GM19467 (cell line): Measurements from ENCODE around the gene BSG.
"Not testable (repeated sequence)": the region's sequence is repeated elsewhere in the genome, so short reads cannot be mapped to it uniquely, and the experiment has no call there.

Source experiments
- ATAC-seq: cut with Tn5 transposase; IDR thresholded peaks from one replicate; pipeline ENCODE4 v1.9.1; 2021; ENCODE audit warnings: mild to moderate bottlenecking, moderate library complexity; ENCODE audit not compliant: unreplicated experiment

BSG gene

DNA sequence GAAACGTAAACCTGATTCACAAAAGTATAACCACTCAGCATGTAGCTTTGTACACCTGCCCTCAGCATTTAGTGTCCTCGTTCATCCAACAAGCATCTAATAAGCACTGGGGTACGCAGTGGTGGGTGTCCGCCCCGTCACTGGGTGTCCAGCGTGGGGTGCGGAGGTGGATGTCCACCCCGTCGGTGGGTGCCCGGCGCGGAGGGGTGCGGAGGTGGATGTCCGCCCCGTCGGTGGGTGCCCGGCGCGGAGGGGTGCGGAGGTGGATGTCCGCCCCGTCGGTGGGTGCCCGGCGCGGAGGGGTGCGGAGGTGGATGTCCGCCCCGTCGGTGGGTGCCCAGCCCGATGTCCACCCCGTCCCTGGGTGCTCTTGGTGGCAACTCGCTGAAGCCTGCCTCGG, 12.8 kb downstream of the BSG start:
- ATAC-seq: not testable (repeated sequence)

- no peak for ATAC-seq
These were observed 13.2 kb downstream of the BSG start for GRCh38 chr19:585551-586110.

DNA sequence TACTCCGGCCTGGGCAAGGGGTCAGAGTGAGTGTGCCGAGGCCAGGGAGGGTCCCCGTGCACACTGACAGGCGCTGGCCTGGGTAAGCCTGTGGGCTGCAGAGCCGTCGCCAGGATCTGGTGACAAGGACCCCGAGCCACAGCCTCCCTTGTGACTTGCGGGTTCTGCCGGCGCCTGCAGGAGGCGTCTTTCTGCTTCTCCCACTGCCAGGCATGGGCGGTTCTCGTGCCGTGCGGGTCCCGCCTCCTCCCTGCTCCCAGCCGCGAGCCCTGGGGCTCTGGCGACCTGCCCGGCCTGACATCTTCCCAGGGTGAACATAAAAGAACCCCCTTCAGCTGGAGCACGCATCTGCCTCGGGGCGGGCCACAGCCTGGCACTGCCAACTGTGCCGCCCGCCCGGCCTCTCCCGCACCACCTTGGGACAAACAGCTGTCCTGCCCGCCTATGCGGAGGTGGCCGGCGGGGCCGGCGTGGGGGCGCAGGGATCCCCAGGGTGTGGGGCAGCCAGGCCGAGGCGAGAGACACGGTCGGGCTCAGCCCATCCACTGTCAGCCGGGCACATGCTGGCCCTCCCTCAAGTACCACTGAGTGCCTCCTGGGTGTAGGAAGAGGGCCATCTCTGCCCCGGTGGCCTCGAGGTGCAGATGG, 15.8 kb downstream of the BSG start:
- no peak for ATAC-seq

- no peak for ATAC-seq
These were observed 16.6 kb downstream of the BSG start for GRCh38 chr19:588741-589692.

- no peak for ATAC-seq
These were observed 17.4 kb downstream of the BSG start, which contains the start of gene HCN2 for GRCh38 chr19:589693-590395. Gene HCN2, plus strand, starts transcription at chr19:589881. Its CDS starts 65 bp downstream, at chr19:589946.

DNA sequence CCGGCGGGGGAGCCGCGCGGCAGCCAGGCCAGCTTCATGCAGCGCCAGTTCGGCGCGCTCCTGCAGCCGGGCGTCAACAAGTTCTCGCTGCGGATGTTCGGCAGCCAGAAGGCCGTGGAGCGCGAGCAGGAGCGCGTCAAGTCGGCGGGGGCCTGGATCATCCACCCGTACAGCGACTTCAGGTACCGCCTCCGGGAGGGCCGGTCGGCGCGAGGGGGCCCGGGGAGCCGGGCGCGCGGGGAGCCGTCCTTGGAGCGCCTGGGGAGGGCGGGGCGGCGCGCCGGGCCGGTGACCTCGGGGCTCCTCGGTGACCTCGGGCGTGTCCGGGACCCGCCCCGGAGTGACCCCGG, 18.0 kb downstream of the BSG start:
- no peak for ATAC-seq

GRCh38 chr19:590750-591098, 18.3 kb downstream of the BSG start:
- ATAC-seq: no peak

DNA sequence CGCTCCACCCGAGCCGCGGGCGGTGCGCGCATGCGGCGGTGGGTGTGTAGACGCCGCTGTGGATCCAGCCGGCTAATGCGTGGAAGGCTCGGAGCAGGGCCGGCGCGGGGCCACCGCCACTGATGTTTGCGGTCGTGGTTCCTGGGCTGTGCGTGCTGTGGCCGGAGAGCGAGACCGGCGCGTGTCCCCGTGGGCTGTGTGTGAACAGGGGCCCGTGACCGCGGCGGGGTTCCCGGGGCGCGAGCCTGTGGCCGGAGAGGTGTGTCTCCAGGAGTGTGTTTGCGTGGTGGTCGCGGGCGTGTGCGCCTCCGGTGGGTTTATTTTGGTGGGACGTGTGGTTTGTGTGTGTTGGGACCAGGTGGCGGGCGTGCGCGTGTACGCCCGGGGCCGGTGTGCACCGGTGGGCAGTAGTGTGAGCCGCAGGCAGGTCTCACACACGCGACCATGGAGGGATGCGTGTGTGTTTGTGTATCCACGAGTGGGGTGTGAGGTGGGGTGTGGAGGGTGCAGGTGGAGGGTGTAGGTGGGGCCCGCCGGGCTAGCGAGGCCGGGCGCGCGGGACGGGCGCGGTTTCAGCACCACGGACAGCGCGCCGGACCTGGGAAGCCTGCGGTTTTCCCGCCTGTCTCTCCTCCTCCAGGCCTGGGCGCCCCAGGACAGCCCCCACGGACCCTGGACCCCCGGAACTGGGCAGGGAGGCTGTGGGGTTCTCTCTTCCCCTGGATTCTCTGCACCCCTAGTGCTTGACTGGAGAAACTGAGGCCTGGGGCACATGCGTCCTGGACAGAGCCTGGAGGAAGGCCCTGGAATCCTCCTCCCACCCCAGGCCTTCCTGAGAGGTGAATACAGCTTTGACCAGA, 18.9 kb downstream of the BSG start:
- ATAC-seq: no peak

GRCh38 chr19:592101-592500, 19.7 kb downstream of the BSG start:
- no peak for ATAC-seq

DNA sequence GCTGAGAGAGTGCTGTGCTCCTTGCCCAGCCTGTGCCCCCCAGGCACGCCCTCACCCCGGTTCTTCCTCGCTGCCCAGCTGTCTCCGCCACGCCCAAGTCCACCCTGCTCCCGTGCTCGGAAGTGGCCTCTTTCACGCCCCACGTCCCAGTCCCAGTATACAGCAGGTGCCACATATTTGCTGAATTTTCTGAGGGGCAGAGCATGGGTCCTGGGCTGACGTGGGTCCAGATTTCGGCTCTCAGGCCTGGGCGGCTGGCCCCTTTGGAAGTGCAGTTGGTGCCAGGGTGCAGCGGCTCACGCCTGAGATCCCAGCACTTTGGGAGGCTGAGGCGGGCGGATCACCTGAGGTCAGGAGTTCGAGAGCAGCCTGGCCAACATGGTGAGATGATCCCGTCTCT, 20.7 kb downstream of the BSG start:
- ATAC-seq: no peak

DNA sequence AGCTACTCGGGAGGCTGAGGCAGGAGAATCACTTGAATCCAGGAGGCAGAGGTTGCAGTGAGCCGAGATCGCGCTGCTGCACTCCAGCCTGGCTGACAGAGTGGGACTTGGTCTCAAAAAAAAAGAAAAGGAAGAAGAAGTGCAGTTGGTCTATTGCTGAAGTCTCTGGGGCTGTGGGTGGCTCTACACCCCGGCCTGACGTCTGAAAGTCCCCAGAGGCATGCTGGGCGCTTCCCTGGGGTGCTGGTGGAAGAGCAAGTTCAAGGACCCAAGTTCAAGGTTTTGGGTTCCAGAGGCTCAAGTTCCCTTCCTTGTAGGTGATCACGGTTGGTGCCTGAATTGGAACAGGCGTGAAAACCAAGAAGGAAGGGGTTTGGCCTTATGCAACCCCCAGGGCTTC, 21.1 kb downstream of the BSG start:
- ATAC-seq: no peak

DNA sequence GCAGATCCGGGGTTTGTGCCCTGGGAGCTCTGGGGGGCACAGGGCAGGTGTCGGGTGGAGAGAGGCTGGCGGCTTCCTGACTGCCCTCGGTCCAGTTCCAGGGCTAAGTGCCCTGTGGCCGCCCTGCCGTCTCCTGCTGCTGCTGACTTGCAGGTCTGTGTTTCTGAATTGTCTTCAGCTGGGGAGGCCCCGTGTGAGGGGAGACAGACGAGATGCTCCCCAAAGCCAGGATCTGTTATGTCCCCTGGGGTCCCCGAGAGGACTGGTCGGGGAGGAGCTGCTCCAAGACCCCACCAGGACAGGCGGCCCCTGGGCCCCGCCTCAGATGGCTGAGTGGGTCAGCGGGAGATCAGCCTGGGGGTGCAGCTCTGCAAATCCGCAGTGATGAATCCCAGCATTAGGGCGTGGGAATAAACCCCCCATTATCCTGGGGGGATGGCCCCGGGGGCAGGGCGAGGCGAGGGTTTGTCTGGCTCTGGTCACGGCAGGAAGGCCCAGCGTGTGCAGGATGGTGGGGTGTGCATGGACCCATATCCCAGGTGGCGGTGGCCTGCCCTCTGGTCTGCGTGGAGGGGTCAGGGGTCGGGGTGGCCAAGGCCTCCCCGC, 22.0 kb downstream of the BSG start:
- ATAC-seq: no peak

GRCh38 chr19:595326-596262, 23.2 kb downstream of the BSG start:
- no peak for ATAC-seq

- no peak for ATAC-seq
These were observed 23.9 kb downstream of the BSG start for GRCh38 chr19:596263-596655.

GRCh38 chr19:597406-598315, 25.3 kb downstream of the BSG start:
- no peak for ATAC-seq

GRCh38 chr19:601310-601709, 28.9 kb downstream of the BSG start:
- no peak for ATAC-seq

GRCh38 chr19:601790-602189, 29.4 kb downstream of the BSG start:
- ATAC-seq: no peak
